KBM-7 (cell line): Measurements from ENCODE around the gene FIGLA.

Experiments used
- DNase-seq: peaks from one replicate; pipeline ENCODE4 v3.0.0-alpha.2; 2015
- in situ Hi-C: fragments of 300-500 bp; cut with MboI; formaldehyde crosslinking; loops from 2 replicates; pipeline ENCODE4 v1.14.3; 2020; ENCODE audit warnings: low sequenced_read_pairs, low pct_unique_long_range_greater_than_20kb, mixed read lengths

FIGLA gene

GRCh38 chr2:70779911-70780545 lies 10.4 kb downstream of the FIGLA start:
- in situ Hi-C loops, result loop anchor here (25.0 kb wide), 1 partner anchor 182 kb away; no protein-coding TSS in a partner anchor

GRCh38 chr2:70779491-70779890 lies 11.0 kb downstream of the FIGLA start:
- in situ Hi-C loops, result loop anchor here (25.0 kb wide), 1 partner anchor 183 kb away; no protein-coding TSS in a partner anchor
- DNase-seq, result no peak

More at GRCh38 chr2:70779911-70780545, 10.4 kb downstream of the FIGLA start:
- no peak for DNase-seq

GRCh38 chr2:70778676-70779075 lies 11.8 kb downstream of the FIGLA start:
- in situ Hi-C loops, result loop anchor here (25.0 kb wide), 1 partner anchor 184 kb away; no protein-coding TSS in a partner anchor
- DNase-seq, result no peak

- in situ Hi-C loops, result loop anchor here (25.0 kb wide), 1 partner anchor 185 kb away; no protein-coding TSS in a partner anchor
- DNase-seq, result no peak
Observed at GRCh38 chr2:70777450-70777849, 13.0 kb downstream of the FIGLA start.

- DNase-seq, result no peak
Observed at GRCh38 chr2:70776266-70776665, 14.2 kb downstream of the FIGLA start.

GRCh38 chr2:70775141-70775540 lies 15.3 kb downstream of the FIGLA start:
- in situ Hi-C loops, result loop anchor here (25.0 kb wide), 1 partner anchor 187 kb away; no protein-coding TSS in a partner anchor
- no peak for DNase-seq

More at GRCh38 chr2:70776266-70776665, 14.2 kb downstream of the FIGLA start:
- in situ Hi-C loops, result loop anchor here (25.0 kb wide), 1 partner anchor 186 kb away; no protein-coding TSS in a partner anchor

GRCh38 chr2:70772486-70773155 lies 17.8 kb downstream of the FIGLA start:
- in situ Hi-C loops, result no loop called here
- DNase-seq, result peak; percentile 43

GRCh38 chr2:70771446-70771845 lies 19.0 kb downstream of the FIGLA start:
- in situ Hi-C loops, result no loop called here
- no peak for DNase-seq

GRCh38 chr2:70769450-70769849 lies 21.0 kb downstream of the FIGLA start:
- in situ Hi-C loops, result no loop called here
- no peak for DNase-seq

GRCh38 chr2:70768590-70769085 lies 21.8 kb downstream of the FIGLA start:
- in situ Hi-C loops, result no loop called here
- no peak for DNase-seq

- in situ Hi-C loops, result no loop called here
- DNase-seq, result peak; percentile 61
Observed at GRCh38 chr2:70767699-70768589, 22.5 kb downstream of the FIGLA start, which contains the start of gene ADD2. Gene ADD2, minus strand, starts transcription at chr2:70768200. Its CDS starts 61,792 bp downstream, at chr2:70706408.

GRCh38 chr2:70767079-70767698 lies 23.3 kb downstream of the FIGLA start:
- in situ Hi-C loops, result no loop called here

GRCh38 chr2:70766357-70767078 lies 23.9 kb downstream of the FIGLA start:
- in situ Hi-C loops, result no loop called here
- no peak for DNase-seq

More at GRCh38 chr2:70767079-70767698, 23.3 kb downstream of the FIGLA start:
- DNase-seq, result peak; percentile 29

- in situ Hi-C loops, result no loop called here
- no peak for DNase-seq
Observed at GRCh38 chr2:70765507-70765906, 24.9 kb downstream of the FIGLA start.

- in situ Hi-C loops, result no loop called here
- no peak for DNase-seq
Observed at GRCh38 chr2:70759446-70759845, 31.0 kb downstream of the FIGLA start.

- in situ Hi-C loops, result no loop called here
- DNase-seq, result no peak
Observed at GRCh38 chr2:70757966-70758365, 32.5 kb downstream of the FIGLA start.

- in situ Hi-C loops, result no loop called here
- no peak for DNase-seq
Observed at GRCh38 chr2:70757360-70757759, 33.1 kb downstream of the FIGLA start.

- DNase-seq, result no peak
- in situ Hi-C loops, result no loop called here
Observed at GRCh38 chr2:70756128-70756527, 34.3 kb downstream of the FIGLA start.
